WTC11 (cell line): ENCODE results near the gene POU2F3. TPM values are rescaled to one million over a fixed set of nuclear protein-coding genes. Genes with fewer than 3 reads are reported as not detected.

Experiments used
- ATAC-seq: fragments of 200-7000 bp; cut with Tn5 transposase; 2 replicates; pipeline ENCODE4 v1.10.0; 2021; ENCODE audit warnings: mild to moderate bottlenecking, moderate library complexity
- CTCF ChIA-PET: fragments of 300-600 bp; sonication (Branson Sonifier 250); formaldehyde crosslinking; loops from one replicate; lab custom pipeline; 2021; ENCODE audit warnings: antibody characterized with exemption; lab: Charles Lee
- POLR2A ChIA-PET: fragments of 350-600 bp; sonication (Branson Sonifier 250); formaldehyde crosslinking; loops from one replicate; lab custom pipeline; 2021; ENCODE audit warnings: antibody characterized with exemption; lab: Charles Lee
- DNase-seq: peaks from one replicate; pipeline ENCODE4 v3.0.0; 2021; ENCODE audit warnings: low spot score
- H3K27ac Mint-ChIP-seq: 2 replicates; pipeline ENCODE4 v1.8.0; 2021; ENCODE audit warnings: mixed read lengths
- H3K27me3 Mint-ChIP-seq: 2 replicates; pipeline ENCODE4 v1.8.0; 2021; ENCODE audit warnings: low read depth, mild to moderate bottlenecking, moderate library complexity, mixed read lengths
- H3K36me3 Mint-ChIP-seq: 2 replicates; pipeline ENCODE4 v1.8.0; 2021; ENCODE audit warnings: mixed read lengths
- H3K4me1 Mint-ChIP-seq: 2 replicates; pipeline ENCODE4 v1.8.0; 2022; ENCODE audit warnings: mixed read lengths
- H3K4me3 Mint-ChIP-seq: 2 replicates; pipeline ENCODE4 v1.8.0; 2021; ENCODE audit warnings: mild to moderate bottlenecking, moderate library complexity, mixed read lengths
- H3K9me3 Mint-ChIP-seq: 2 replicates; pipeline ENCODE4 v1.8.0; 2021; ENCODE audit warnings: mixed read lengths
- AFF4 ChIP-seq: sonication (generic); formaldehyde crosslinking; IDR thresholded peaks from 2 replicates; pipeline ENCODE4 v1.8.1; 2023; ENCODE audit warnings: mild to moderate bottlenecking, missing genetic modification reagents, borderline replicate concordance
- CBFB ChIP-seq: sonication (generic); formaldehyde crosslinking; IDR thresholded peaks from 2 replicates; pipeline ENCODE4 v1.8.1; 2022; ENCODE audit warnings: mild to moderate bottlenecking, low read depth, missing genetic modification reagents
- CDX4 ChIP-seq: fragments of 250-450 bp; sonication (Bioruptor Pico); IDR thresholded peaks from 2 replicates; pipeline ENCODE4 v1.9.0; 2021; ENCODE audit warnings: moderate library complexity, mild to moderate bottlenecking, inconsistent platforms, borderline replicate concordance
- CREM ChIP-seq: sonication (generic); formaldehyde crosslinking; IDR thresholded peaks from 2 replicates; pipeline ENCODE4 v1.8.1; 2022; ENCODE audit warnings: mild to moderate bottlenecking, missing genetic modification reagents, moderate library complexity
- EMX1 ChIP-seq: fragments of 250-450 bp; sonication (Bioruptor Pico); IDR thresholded peaks from 2 replicates; pipeline ENCODE4 v1.8.0; 2021; ENCODE audit warnings: mild to moderate bottlenecking
- FOXJ3 ChIP-seq: sonication (generic); formaldehyde crosslinking; IDR thresholded peaks from 2 replicates; pipeline ENCODE4 v1.9.0; 2021; ENCODE audit warnings: missing genetic modification reagents, mild to moderate bottlenecking, borderline replicate concordance
- GRHL2 ChIP-seq: fragments of 250-450 bp; sonication (Bioruptor Pico); IDR thresholded peaks from 2 replicates; pipeline ENCODE4 v1.8.0; 2022; ENCODE audit warnings: mild to moderate bottlenecking, moderate library complexity; ENCODE audit not compliant: insufficient replicate concordance, severe bottlenecking
- HMGA2 ChIP-seq: fragments of 250-450 bp; sonication (Bioruptor Pico); IDR thresholded peaks from 2 replicates; pipeline ENCODE4 v1.4.0; 2021; ENCODE audit warnings: mild to moderate bottlenecking, moderate library complexity
- HMGXB4 ChIP-seq: sonication (generic); formaldehyde crosslinking; IDR thresholded peaks from 2 replicates; pipeline ENCODE4 v1.8.1; 2023; ENCODE audit warnings: mild to moderate bottlenecking, moderate library complexity, missing genetic modification reagents
- JAZF1 ChIP-seq: fragments of 250-450 bp; sonication (Bioruptor Pico); IDR thresholded peaks from 2 replicates; pipeline ENCODE4 v1.9.0; 2021; ENCODE audit warnings: moderate library complexity, mild to moderate bottlenecking, inconsistent platforms
- NFATC4 ChIP-seq: fragments of 250-450 bp; sonication (Bioruptor Pico); IDR thresholded peaks from 2 replicates; pipeline ENCODE4 v1.9.0; 2021; ENCODE audit warnings: mild to moderate bottlenecking
- NFYB ChIP-seq: sonication (generic); formaldehyde crosslinking; conservative IDR thresholded peaks from 2 replicates; pipeline ENCODE4 v1.8.0; 2022; ENCODE audit warnings: low read depth, missing genetic modification reagents
- SMAD4 ChIP-seq: sonication (generic); formaldehyde crosslinking; IDR thresholded peaks from 2 replicates; pipeline ENCODE4 v1.8.0; 2022; ENCODE audit warnings: mild to moderate bottlenecking, missing genetic modification reagents
- TEAD4 ChIP-seq: sonication (generic); formaldehyde crosslinking; IDR thresholded peaks from 2 replicates; pipeline ENCODE4 v1.8.0; 2022; ENCODE audit warnings: mild to moderate bottlenecking, missing genetic modification reagents
- ZBTB21 ChIP-seq: sonication (generic); formaldehyde crosslinking; IDR thresholded peaks from 2 replicates; pipeline ENCODE4 v1.8.1; 2023; ENCODE audit warnings: mild to moderate bottlenecking, missing genetic modification reagents, borderline replicate concordance
- ZMAT4 ChIP-seq: fragments of 250-450 bp; sonication (Bioruptor Pico); IDR thresholded peaks from 2 replicates; pipeline ENCODE4 v1.9.0; 2021; ENCODE audit warnings: mild to moderate bottlenecking
- total RNA-seq: library from RNA; stranded (reverse); gene quantifications from 3 replicates; pipeline ENCODE4 v1.2.3, GENCODE V29; 2021
- TF ChIP-seq, protein P1 (sequence below): fragments of 200-600 bp; IDR thresholded peaks from 2 replicates; pipeline ENCODE4 v1.8.0; 2022; ENCODE audit warnings: antibody characterized with exemption
- TF ChIP-seq, protein P2 (sequence below): sonication (generic); formaldehyde crosslinking; IDR thresholded peaks from 2 replicates; pipeline ENCODE4 v1.8.0; 2022; ENCODE audit warnings: mild to moderate bottlenecking, missing genetic modification reagents

The POU2F3 gene
- total RNA-seq, 1 experiment from 2014 or later, result 0.61 TPM

GRCh38 chr11:120196826-120197225 lies 43.1 kb upstream of the POU2F3 start (continued):
- no peak for TF ChIP-seq ZBTB21 (CRISPR knock-in tag)
- TF ChIP-seq, protein P1, sequence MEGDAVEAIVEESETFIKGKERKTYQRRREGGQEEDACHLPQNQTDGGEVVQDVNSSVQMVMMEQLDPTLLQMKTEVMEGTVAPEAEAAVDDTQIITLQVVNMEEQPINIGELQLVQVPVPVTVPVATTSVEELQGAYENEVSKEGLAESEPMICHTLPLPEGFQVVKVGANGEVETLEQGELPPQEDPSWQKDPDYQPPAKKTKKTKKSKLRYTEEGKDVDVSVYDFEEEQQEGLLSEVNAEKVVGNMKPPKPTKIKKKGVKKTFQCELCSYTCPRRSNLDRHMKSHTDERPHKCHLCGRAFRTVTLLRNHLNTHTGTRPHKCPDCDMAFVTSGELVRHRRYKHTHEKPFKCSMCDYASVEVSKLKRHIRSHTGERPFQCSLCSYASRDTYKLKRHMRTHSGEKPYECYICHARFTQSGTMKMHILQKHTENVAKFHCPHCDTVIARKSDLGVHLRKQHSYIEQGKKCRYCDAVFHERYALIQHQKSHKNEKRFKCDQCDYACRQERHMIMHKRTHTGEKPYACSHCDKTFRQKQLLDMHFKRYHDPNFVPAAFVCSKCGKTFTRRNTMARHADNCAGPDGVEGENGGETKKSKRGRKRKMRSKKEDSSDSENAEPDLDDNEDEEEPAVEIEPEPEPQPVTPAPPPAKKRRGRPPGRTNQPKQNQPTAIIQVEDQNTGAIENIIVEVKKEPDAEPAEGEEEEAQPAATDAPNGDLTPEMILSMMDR, result no peak

- Mint-ChIP-seq H3K4me3 (no peak overlapping the region; the same call in 1 of the 2 replicates), H3K27ac (no peak overlapping the region), H3K27me3 (peaks cover 79% of the 10 kb centered on the region), H3K36me3 (no peaks in the 10 kb centered on the region), H3K4me1 (peaks cover 47% of the 10 kb centered on the region), H3K9me3 (no peaks in the 10 kb centered on the region)
- DNase-seq (no peak), ATAC-seq (peak; percentile 70)
- TF ChIP-seq GRHL2 (CRISPR knock-in tag) (no peak), HMGXB4 (CRISPR knock-in tag) (no peak), JAZF1 (CRISPR knock-in tag) (no peak), FOXJ3 (CRISPR knock-in tag) (no peak), NFYB (CRISPR knock-in tag) (no peak), CDX4 (CRISPR knock-in tag) (no peak), CREM (no peak)
- ChIA-PET POLR2A (interaction anchor here (1.0 kb wide), 1 partner anchor 28 kb away, joined by 3 read pairs; no protein-coding TSS in a partner anchor), CTCF (interaction anchor here (0.6 to 11.0 kb wide), 13 partner anchors 10 to 306 kb away, joined by 3 to 109 read pairs (median 4); no protein-coding TSS in a partner anchor)
Observed at GRCh38 chr11:120197251-120197891, 42.6 kb upstream of the POU2F3 start.

DNA sequence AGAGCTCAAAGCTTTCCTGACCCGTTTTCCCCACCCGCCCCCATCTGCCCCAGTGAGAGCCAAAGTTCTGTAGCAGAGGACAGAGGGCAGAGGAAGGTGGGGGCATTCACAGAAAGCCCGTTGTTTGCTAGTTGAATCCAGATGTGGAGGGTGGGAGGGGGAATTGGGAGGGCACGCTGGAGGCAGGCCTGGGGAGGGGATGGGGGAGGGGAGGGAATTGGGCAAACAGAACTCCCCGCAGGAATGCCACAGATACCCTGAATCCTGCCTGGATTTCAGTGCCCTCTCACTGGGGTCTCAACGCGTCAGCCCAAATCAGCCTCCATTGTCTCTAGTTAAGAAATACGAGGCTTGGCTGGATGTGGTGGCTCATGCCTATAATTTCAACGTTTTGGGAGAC lies 42.0 kb upstream of the POU2F3 start:
- Mint-ChIP-seq H3K4me3 (no peak overlapping the region), H3K36me3 (no peaks in the 10 kb centered on the region), H3K27ac (no peak overlapping the region), H3K27me3 (peaks cover 85% of the 10 kb centered on the region), H3K9me3 (no peaks in the 10 kb centered on the region), H3K4me1 (peaks cover 47% of the 10 kb centered on the region)
- DNase-seq (no peak), ATAC-seq (peak; percentile 5; the same call in 1 of the 2 replicates)
- CTCF ChIA-PET, result interaction anchor here (0.6 to 11.0 kb wide), 10 partner anchors 15 to 203 kb away, joined by 3 to 109 read pairs (median 6); no protein-coding TSS in a partner anchor
- TF ChIP-seq ZMAT4 (CRISPR knock-in tag) (no peak), HMGA2 (CRISPR knock-in tag) (no peak), GRHL2 (CRISPR knock-in tag) (no peak), JAZF1 (CRISPR knock-in tag) (no peak), EMX1 (CRISPR knock-in tag) (no peak), CDX4 (CRISPR knock-in tag) (no peak), CBFB (CRISPR knock-in tag) (no peak)
- POLR2A ChIA-PET, result no interaction called here

DNA sequence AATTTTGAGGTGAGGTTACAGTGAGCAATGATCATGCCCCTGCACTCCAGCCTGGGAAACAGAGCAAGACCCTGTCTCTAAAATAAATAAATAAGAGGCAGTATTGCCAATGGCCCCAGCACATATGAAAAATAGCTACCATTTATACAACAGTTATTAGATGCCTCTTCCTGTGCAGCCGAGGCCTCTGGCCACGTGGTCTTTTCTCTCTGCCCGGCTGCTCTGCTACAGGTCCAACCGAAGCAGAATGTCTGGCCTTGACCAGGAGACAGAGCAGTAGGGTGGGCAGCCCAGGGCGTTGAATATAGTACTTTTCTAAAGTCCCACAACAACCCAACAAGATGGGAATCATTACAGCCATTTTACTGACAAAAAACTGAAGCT lies 41.5 kb upstream of the POU2F3 start:
- Mint-ChIP-seq H3K9me3 (no peaks in the 10 kb centered on the region), H3K36me3 (no peaks in the 10 kb centered on the region), H3K27me3 (peaks cover 89% of the 10 kb centered on the region), H3K4me1 (peaks cover 47% of the 10 kb centered on the region), H3K4me3 (no peak overlapping the region), H3K27ac (no peak overlapping the region)
- ChIA-PET CTCF (interaction anchor here (1.0 to 11.0 kb wide), 7 partner anchors 15 to 104 kb away, joined by 4 to 109 read pairs (median 6); no protein-coding TSS in a partner anchor), POLR2A (no interaction called here)
- no peak for ATAC-seq
- DNase-seq, result no peak
- TF ChIP-seq TEAD4 (CRISPR knock-in tag) (no peak), AFF4 (CRISPR knock-in tag) (no peak), NFATC4 (no peak), JAZF1 (CRISPR knock-in tag) (no peak), SMAD4 (no peak)
- TF ChIP-seq, protein P2, sequence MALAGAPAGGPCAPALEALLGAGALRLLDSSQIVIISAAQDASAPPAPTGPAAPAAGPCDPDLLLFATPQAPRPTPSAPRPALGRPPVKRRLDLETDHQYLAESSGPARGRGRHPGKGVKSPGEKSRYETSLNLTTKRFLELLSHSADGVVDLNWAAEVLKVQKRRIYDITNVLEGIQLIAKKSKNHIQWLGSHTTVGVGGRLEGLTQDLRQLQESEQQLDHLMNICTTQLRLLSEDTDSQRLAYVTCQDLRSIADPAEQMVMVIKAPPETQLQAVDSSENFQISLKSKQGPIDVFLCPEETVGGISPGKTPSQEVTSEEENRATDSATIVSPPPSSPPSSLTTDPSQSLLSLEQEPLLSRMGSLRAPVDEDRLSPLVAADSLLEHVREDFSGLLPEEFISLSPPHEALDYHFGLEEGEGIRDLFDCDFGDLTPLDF (CRISPR knock-in tag), result no peak
